CD4-positive, alpha-beta T cell treated with Interleukin-15 for 1 hour (primary cell): ENCODE measurements around the gene SYS1.

ENCODE experiments used
- DNase-seq: peaks from one replicate; pipeline ENCODE4 v3.0.0-alpha.2; 2020

The SYS1 gene

GRCh38 chr20:45358282-45359068, 4.5 kb upstream of the SYS1 start:
- no peak for DNase-seq

- no peak for DNase-seq
These were observed 3.9 kb upstream of the SYS1 start for GRCh38 chr20:45359069-45359405.

DNA sequence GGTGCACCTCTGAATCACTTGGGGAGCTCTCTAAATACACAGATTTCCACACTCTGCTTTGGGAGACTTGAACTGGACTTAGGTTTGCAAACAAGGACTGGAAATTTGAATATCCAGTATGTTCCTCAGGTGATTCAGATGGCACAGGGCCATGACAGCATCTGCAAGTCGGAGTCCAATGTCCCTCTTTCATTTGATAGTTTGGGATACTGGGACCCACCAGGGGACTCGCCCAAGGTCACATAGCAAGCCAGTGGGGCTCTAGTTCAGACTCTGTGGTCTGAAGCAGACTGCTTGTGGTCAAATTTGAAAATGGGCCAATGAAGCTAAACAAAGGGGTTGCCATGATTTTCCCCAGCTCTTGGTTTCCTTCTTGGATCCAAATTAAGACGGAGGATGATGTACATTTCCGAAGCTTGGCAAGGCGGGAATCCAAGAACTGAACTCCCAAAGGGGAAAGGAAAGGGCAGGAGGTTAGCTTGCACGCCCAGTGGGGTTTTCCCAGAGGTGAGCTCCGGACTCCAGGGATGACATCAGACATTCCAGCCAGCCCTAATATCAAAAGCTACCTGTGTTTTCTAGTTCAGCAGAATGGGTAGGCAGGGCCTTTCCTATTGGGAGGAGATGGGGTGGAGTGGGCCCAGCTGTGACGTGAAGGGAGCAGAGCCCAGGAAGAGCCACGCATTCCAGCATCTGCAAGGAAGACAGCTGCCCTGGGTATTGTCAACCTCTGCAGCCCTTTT, 3.4 kb upstream of the SYS1 start:
- DNase-seq, result no peak

DNA sequence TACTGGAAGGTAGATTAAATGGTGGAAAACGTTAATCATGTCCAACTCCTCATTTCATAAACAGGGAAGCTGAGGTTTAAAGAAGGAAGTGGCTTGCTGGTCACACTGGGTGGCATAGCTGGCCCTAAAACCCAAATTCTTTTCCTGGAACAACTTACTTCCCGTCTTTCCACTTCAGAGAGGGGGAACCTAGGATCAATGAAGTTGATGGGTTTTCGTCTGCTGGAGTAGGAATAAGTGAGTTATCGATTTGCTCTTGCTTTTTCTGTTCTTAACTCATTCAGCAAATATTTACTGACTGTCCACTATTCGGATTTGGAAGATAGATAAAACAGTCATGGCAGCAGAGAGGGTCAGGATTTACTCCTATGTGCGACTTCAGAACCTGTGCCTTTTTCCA, 1.2 kb upstream of the SYS1 start:
- DNase-seq, result no peak

DNA sequence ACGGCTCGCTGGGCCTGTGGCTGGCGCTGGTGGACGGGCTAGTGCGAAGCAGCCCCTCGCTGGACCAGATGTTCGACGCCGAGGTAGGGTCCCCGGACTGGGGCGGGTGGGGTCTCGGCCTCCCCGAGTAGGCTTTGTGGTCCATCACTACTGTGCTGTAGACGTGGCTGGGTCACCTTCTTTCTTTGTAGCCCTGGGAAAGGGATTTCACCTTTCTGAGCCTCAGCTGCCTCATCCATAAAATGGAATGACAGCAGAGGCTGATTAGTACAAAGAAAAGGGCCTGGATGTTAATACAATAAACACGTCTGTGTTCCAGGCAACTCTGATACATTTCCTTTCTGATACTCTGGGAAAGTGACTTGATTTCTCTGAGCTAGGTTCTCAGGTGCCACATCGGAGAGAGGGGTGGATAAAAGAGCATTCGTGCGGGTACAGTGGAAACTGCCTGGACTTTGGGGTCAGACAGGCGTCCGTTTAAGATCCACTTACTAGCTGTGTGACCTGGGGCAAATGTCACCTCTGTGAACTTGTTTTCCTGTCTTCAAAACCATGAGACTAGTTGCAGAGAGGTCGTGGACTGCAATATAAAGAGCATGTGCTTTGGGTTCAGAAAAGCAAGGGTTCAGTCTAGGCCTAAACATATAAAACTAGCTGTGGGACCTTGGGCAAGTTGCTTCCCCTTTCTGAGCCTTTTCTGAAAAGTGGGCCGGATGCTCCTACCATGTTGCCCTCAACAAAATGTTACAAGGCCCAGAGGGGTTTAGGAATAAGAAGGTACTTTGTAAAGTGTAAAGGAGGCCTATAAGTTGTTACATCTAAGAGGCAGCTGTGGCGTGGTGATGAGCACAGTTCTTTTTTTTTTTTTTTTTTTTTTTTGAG, 896 bp downstream of the SYS1 start:
- no peak for DNase-seq

DNA sequence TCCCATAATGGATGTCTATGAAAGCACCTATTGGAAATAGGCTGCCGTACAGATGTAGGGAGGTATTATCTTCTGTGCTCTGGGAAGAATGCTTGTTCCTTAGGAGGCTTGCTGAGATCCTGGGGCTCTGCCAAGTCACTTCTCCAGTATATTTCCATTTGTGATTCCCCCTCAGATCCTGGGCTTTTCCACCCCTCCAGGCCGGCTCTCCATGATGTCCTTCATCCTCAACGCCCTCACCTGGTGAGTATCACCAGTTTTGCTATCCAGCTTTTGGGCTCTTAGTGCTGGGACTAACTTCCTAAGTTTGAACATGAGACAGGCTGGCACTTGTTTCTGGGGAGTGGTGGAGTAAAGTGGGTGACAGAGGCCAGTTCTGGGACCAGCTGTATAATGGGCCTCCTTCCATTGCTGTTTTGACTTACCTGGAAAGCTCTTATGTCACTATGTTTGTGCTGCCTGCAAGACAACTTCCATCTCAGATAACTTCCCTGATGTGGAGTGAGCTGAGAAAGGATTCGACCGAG, 2.6 kb downstream of the SYS1 start:
- no peak for DNase-seq

GRCh38 chr20:45366192-45366591, 3.2 kb downstream of the SYS1 start:
- DNase-seq, result no peak

DNA sequence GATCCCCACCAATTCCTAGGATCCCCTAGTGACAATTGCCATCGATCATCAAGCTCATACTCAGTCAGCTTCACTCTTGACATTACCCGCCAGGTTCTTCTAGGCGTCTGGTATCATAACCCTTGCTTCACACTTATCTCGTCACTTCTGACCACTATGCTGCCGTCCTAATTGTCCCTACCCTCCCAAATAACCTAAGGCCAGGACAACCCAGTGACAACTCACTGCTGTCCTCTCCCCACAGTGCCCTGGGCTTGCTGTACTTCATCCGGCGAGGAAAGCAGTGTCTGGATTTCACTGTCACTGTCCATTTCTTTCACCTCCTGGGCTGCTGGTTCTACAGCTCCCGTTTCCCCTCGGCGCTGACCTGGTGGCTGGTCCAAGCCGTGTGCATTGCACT, 3.7 kb downstream of the SYS1 start:
- DNase-seq, result no peak

- DNase-seq, result no peak
These were observed 4.2 kb downstream of the SYS1 start for GRCh38 chr20:45367126-45367525.

DNA sequence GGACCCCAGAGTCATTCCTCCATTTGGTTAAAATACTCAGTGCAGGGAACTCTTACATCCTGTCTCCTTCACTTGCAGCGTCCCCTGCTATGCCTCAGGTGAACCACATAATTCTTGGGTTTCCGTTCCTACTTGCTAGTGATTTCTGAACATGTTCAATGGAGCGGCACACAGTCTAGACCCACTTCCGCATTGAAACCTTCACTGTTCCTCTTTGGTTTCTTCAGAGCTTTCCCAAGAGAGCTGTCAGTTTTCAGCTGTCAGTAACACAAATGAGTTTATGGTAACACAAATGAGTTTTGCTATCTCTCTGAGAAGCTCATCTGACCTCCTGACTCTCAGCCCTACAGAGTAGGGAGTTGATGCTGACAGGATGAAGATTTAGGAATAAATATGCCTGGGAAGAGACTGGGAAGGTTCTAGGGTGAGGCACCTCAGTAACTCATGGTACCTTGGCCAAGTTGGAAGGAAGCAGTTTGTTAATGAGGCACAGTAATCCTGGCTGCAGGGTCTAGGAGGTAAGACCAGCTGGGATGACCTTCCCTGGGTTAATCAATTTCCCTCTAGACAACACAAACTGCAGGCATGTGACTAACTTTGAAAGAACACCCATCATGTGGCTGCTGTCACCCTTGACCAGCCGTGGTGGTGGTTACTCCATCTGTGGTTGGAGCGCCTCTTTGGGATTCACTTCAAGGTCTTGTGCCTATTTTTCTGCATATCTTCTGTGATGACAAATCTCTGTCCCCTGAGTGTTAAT, 5.4 kb downstream of the SYS1 start:
- DNase-seq, result peak; percentile 72

DNA sequence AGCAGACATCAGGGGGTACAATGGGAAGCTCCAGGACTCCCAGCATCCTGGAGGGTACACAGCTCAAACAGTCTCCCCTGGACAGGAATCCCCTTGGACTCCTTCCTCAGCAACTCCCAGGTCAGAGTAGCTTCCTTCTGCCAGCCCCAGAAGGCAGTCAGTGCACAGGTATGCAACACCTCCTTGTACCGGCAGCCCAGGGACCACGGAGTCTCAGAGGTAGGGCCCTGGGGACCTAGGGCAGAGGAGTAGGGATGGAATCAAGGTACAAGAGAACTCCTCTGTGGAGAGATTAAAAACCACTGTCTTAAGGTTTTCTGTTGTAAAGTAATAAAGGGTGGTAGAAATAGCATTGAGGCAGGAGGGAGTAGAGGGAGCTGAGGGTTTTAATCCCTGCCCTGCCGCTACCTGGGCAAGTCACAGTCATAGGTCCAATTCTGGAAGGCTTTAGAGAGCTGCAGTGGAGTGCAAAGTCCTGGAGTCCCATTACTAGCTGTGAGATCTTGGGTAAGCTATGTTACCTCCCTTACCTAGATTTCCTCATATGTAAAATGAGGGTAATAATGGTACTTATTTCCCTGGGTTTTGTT, 7.7 kb downstream of the SYS1 start:
- no peak for DNase-seq

DNA sequence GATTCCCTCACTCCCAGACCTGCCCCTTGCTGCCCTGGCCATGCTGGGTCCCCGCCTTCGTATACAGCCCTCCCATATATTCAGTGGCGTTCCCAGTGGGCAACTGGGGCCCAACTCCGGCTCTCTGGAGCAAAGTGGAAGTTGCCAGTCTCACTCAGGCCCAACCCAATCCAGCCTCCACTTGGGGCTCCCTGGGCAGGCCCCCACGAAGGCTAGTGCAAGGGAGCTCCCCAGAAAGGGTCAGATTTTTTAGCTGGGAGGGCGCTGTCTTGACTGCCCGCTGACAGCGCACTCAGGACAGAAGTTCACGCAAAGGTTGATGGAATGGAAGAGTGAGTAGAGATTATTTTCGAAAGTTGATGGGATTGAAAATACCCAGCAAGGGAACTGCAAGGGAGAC, 9.3 kb downstream of the SYS1 start:
- DNase-seq, result no peak

- DNase-seq, result no peak
These were observed 9.8 kb downstream of the SYS1 start for GRCh38 chr20:45372646-45373352.

DNA sequence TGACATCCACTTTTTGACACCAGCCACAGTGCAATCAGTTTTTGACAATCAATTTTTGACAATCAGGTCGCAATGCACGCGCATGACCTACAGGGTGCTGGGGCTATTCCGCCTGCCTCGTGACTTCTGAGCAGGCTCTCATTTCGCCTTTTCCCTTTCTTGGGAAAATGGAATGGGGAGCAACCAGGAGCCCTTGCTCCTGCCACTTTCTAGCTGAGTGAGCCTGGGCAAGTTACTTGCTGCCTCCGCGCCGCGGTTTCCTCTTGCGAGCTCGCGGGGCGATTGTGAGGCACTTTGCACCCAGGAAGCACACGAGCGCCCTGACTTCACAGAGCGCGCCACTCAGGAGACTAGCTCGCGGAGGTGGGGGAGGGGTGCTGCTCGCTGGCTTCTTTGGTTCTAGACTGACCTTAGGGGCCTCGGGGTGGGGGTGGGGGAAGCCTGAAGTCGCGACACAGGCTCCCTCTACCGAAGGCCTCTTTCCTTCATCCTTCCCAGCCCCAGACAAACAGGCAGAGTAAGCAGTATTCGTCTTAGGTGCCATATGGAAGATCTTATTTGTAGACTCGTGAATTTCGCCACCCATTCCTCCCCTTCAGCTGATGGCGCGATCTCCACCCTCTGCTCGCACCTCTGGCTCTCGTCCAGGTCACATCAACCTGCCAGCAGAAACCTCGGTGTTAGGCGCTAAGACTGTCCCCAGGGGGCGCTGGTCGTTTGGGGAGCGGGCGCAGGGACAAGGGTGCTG, 10.6 kb downstream of the SYS1 start:
- DNase-seq, result peak; percentile 87

DNA sequence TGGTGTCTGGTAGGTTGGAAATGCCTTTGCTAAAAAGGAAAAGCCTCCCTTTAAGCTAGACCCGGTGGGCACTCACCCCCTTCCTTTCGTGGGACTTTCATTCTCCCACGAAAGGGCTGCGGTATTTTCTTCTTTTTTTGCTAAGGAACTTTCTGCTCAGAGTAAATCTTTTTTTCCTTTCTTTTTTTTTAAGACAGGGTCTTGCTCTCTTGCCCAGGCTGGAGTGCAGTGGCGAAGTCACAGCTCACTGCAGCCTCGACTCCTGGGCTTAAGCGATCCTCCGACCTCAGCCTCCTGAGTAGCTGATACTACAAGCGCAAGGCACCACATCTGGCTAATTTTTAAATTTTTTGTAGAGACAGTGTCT, 11.1 kb downstream of the SYS1 start:
- DNase-seq, result no peak

GRCh38 chr20:45374966-45375365, 12.0 kb downstream of the SYS1 start:
- no peak for DNase-seq

GRCh38 chr20:45377269-45377668, 14.3 kb downstream of the SYS1 start:
- DNase-seq, result no peak

DNA sequence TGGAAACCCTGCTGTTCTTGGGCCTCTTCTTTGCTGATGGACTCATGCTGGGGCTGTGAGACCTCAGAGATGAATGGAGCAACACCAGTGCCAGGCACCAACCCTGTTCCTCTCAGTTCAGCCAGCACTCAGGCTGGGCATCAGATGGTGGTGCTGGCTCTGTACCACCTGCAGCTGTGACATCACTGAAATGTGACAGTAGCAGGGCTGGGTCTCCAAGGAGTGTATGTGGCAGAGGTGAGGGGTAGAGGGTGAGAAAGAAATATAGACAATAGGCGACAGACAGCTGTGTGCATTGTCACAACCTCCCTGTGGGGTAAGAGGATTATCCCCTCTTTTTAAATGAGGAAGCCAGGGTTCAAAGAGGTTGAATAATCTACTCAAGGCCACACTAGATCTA, 15.2 kb downstream of the SYS1 start, which contains the start of gene TP53TG5:
Gene TP53TG5 (minus strand): TSS at position 135 of the 400 bp plus-strand sequence. CDS start 89 bp downstream, at position 46.
- DNase-seq, result no peak

DNA sequence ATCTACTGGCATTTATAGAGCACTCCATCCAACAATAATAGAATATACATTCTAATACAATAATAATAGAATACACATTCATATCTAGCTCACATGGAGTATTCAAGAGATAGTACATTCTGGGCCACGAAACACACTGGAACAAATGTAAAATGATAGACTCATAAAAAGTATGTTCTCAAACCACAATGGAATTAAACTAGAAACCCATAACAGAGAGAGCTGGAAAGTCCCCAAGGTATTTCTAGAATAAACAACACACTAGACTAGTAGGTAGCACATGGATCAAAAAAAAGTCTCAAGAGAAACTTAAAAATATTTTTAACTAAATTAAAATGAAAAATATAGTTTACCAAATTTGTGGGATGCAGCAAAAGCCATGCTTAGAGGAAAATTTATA, 24.3 kb downstream of the SYS1 start:
- DNase-seq, result no peak

DNA sequence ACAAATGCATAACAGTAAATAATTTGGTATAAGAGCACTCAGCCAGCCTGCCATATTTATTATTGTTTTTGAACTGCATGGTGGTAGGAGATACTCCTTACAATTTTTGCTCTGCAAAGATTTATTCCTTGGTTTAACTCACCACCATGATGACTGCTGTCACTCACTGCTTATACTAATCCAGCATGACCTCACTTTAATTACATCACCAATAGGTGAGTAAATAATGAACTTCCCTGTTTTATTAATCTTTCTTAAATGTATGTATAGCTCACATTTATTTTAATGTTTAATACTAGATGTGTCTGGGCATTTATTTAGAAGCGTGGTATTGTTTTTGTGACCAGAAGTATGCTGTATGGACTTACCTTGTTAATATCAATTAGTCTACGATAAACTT, 28.0 kb downstream of the SYS1 start:
- no peak for DNase-seq

- no peak for DNase-seq
These were observed 28.6 kb downstream of the SYS1 start for GRCh38 chr20:45391559-45391958.
